Measurements from ENCODE around the gene TFF2.

GRCh38 chr21:42360317-42360716 lies 9.5 kb upstream of the TFF2 start:
- TF ChIP-seq TAF1 (IDR thresholded peaks at IDR 0.05; ENCODE audit: low read depth, low read length), result no peak
- TF ChIP-seq POLR2AphosphoS5 (IDR thresholded peaks at IDR 0.05; ENCODE audit: low read depth, low read length), result no peak

All from GM12891 (cell line).